GM23248 (cell line): ENCODE data around the gene CLOCK. TPM values are rescaled to one million over a fixed set of nuclear protein-coding genes. Genes with fewer than 3 reads are reported as not detected.

Experiments
- DNase-seq: peaks from one replicate; pipeline ENCODE4 v3.0.0-alpha.2; 2015
- H2AFZ ChIP-seq: fragments of 200-600 bp; sonication (generic); 2 replicates; pipeline ENCODE4 v1.6.1; 2016; ENCODE audit warnings: antibody characterized with exemption
- H3F3A ChIP-seq: fragments of 200-600 bp; sonication (generic); 2 replicates; pipeline ENCODE4 v1.6.1; 2016; ENCODE audit warnings: mild to moderate bottlenecking, antibody characterized with exemption, mixed run types; ENCODE audit not compliant: insufficient read depth
- H3K27ac ChIP-seq: fragments of 200-600 bp; sonication (generic); 2 replicates; pipeline ENCODE4 v1.5.1; 2016; ENCODE audit warnings: mild to moderate bottlenecking
- H3K27me3 ChIP-seq: fragments of 200-600 bp; sonication (generic); replicated peaks from 2 replicates; pipeline ENCODE4 v1.6.1; 2016; ENCODE audit warnings: mild to moderate bottlenecking; ENCODE audit not compliant: insufficient read depth
- H3K36me3 ChIP-seq: fragments of 200-600 bp; sonication (generic); 2 replicates; pipeline ENCODE4 v1.6.1; 2016; ENCODE audit warnings: low read depth, mild to moderate bottlenecking
- H3K4me1 ChIP-seq: fragments of 200-600 bp; sonication (generic); 2 replicates; pipeline ENCODE4 v1.6.1; 2016; ENCODE audit warnings: mild to moderate bottlenecking; ENCODE audit not compliant: insufficient read depth
- H3K4me2 ChIP-seq: fragments of 200-600 bp; sonication (generic); one replicate; pipeline ENCODE4 v1.6.1; 2016; ENCODE audit warnings: mild to moderate bottlenecking; ENCODE audit not compliant: unreplicated experiment
- H3K4me3 ChIP-seq: fragments of 200-600 bp; sonication (generic); 2 replicates; pipeline ENCODE4 v1.5.1; 2016; ENCODE audit warnings: mild to moderate bottlenecking
- H3K79me2 ChIP-seq: fragments of 200-600 bp; sonication (generic); 2 replicates; pipeline ENCODE4 v1.6.1; 2016; ENCODE audit warnings: mild to moderate bottlenecking; ENCODE audit not compliant: insufficient read depth
- H3K9ac ChIP-seq: fragments of 200-600 bp; sonication (generic); 2 replicates; pipeline ENCODE4 v1.6.1; 2016; ENCODE audit warnings: mild to moderate bottlenecking
- H3K9me2 ChIP-seq: fragments of 200-600 bp; sonication (generic); 2 replicates; pipeline ENCODE4 v1.6.1; 2016; ENCODE audit warnings: mixed run types, mild to moderate bottlenecking, moderate library complexity; ENCODE audit not compliant: insufficient read depth
- H3K9me3 ChIP-seq: fragments of 200-600 bp; sonication (generic); one replicate; pipeline ENCODE4 v1.6.1; 2017; ENCODE audit warnings: low read depth
- H4K20me1 ChIP-seq: fragments of 200-600 bp; sonication (generic); 2 replicates; pipeline ENCODE4 v1.6.0; 2016; ENCODE audit not compliant: insufficient read depth
- EZH2 ChIP-seq: fragments of 200-600 bp; sonication (generic); IDR thresholded peaks from 2 replicates; pipeline ENCODE4 v1.6.1; 2018; ENCODE audit warnings: antibody characterized with exemption, mild to moderate bottlenecking; ENCODE audit not compliant: insufficient read depth, poor library complexity, severe bottlenecking
- EZH2phosphoT487 ChIP-seq: fragments of 200-600 bp; sonication (generic); IDR thresholded peaks from 2 replicates; pipeline ENCODE4 v1.6.1; 2018; ENCODE audit warnings: antibody characterized with exemption, moderate library complexity, mild to moderate bottlenecking, low read depth; ENCODE audit not compliant: insufficient read depth
- WGBS, 2 experiments: methylation state at CpG; one replicate each; pipeline ENCODE4 v1.1.6; 2015 to 2017; ENCODE audit warnings: low lambda C conversion rate in 2 of 2, low coverage in 1 of 2; ENCODE audit errors: missing lambda C conversion rate in 2 of 2; 5-methylcytosine and 5-hydroxymethylcytosine counted together
- in situ Hi-C: fragments of 300-500 bp; cut with MboI; formaldehyde crosslinking; loops from 2 replicates; pipeline ENCODE4 v1.15.0; 2020
- polyA plus RNA-seq: library from polyadenylated mRNA; unstranded; fragments of >200 nt; fragmentation: Nextera tagmentation; extraction: Ambion mirVana; gene quantifications from 2 replicates; pipeline ENCODE4 v1.2.1, GENCODE V29; 2016
- total RNA-seq: library from RNA; depleted of rRNA; stranded (reverse); fragments of >200 nt; shearing (Covaris generic); gene quantifications from 2 replicates; pipeline ENCODE4 v1.2.3, GENCODE V29; 2014

The CLOCK gene
- total and polyA plus RNA-seq, 2 experiments from 2014 or later, result 16.5 to 28.0 TPM

DNA sequence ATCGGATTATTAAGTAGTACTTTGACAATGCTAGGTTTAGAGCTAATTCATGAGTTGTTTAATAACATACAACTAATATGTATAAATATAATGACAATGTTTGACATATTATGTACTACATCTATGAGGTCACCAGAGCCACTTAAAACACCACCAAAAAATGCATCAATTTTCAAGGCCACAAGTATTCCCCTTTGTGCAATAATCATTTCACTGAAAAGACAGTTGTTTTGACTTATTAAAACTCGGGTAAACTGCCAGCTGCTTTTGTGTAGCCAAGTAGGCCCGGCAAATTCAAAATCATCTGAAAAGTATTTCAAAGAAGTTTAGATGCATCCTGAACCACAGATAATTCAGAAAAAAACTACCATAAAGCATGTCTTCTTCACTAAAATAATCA, 48.7 kb downstream of the CLOCK start:
- Histone ChIP-seq H3K27ac (no peak overlapping the region), H3K27me3 (no peaks in the 10 kb centered on the region), H4K20me1 (no peaks in the 10 kb centered on the region), H3K4me2 (no peak overlapping the region), H3K9ac (no peak overlapping the region), H3K4me1 (peaks cover 10% of the 10 kb centered on the region), H2AFZ (no peak overlapping the region), H3K79me2 (peaks cover 98% of the 10 kb centered on the region), H3F3A (peaks cover 9% of the 10 kb centered on the region), H3K36me3 (no peaks in the 10 kb centered on the region), H3K9me2 (no peaks in the 10 kb centered on the region), H3K4me3 (no peak overlapping the region), H3K9me3 (no peaks in the 10 kb centered on the region)
- in situ Hi-C loops, result no loop called here
- DNase-seq, result peak; percentile 23
- TF ChIP-seq EZH2phosphoT487, result no peak
- WGBS, 2 experiments, result 14 to 17% methylated on average over 3 of the region's 3 CpGs

DNA sequence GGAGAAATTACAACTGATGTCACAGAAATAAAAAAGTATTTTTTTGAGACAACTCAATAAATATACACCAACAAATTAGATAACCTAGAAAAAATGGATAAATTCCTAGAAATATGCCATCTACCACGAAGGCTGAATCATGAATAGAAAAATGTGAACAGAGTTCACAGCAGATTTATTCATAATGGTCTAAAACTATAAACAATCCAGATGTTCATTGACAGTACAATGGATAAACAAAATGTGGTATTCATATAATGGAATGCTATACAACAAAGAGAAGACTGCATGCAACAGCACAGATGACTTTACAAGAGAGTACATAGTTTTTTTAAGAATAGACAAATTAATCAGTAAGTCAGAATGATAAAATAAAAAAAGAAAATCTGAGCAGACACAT, 55.2 kb downstream of the CLOCK start:
- Histone ChIP-seq H3K4me2 (peak overlapping the region; percentile 41), H3K4me3 (no peak overlapping the region), H3K27ac (no peak overlapping the region), H3K79me2 (peaks cover 82% of the 10 kb centered on the region), H3K9me2 (no peaks in the 10 kb centered on the region), H3F3A (peaks cover 12% of the 10 kb centered on the region; the same call in 1 of the 2 replicates), H3K36me3 (peaks cover 25% of the 10 kb centered on the region), H3K4me1 (peaks cover 15% of the 10 kb centered on the region), H3K9ac (no peak overlapping the region), H4K20me1 (0 out of 2 replicates have a peak, but pooled peaks cover 3% of the 10 kb centered on the region), H3K9me3 (no peaks in the 10 kb centered on the region), H2AFZ (no peak overlapping the region), H3K27me3 (no peaks in the 10 kb centered on the region)
- in situ Hi-C loops, result no loop called here
- WGBS, 2 experiments, result 2 to 4% methylated on average over 1 of the region's 1 CpG
- TF ChIP-seq EZH2phosphoT487 (no peak), EZH2 (no peak)
- peak; percentile 50 for DNase-seq

DNA sequence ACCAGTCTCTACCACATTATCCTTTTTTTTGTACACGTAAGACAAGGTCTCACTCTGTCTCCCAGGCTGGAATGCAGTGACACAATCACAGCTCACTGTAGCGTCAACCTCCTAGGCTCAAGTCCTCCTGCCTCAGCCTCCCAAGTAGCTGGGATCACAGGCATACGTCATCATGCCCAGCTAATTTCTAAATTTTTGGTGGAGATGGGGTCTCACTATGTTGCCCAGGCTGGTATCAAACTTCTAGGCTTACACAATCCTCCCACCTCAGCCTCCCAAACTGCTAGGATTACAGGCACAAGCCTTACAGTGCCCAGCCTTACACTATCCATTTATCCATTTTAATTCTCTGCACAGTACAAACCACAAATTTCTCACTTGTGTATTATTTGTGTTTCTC, 58.0 kb downstream of the CLOCK start:
- H3K36me3 ChIP-seq, result peaks cover 25% of the 10 kb centered on the region
- no peak for DNase-seq
- no peak overlapping the region for H3K4me3 ChIP-seq
- peaks cover 60% of the 10 kb centered on the region for H3K79me2 ChIP-seq
- no peaks in the 10 kb centered on the region for H3K27me3 ChIP-seq
- no peak overlapping the region for H3K9ac ChIP-seq
- no peak overlapping the region for H3K4me2 ChIP-seq
- no peak overlapping the region for H2AFZ ChIP-seq
- 97 to 100% methylated on average over 3 of the region's 3 CpGs for WGBS, 2 experiments
- H3K27ac ChIP-seq, result no peak overlapping the region
- H4K20me1 ChIP-seq, result 0 out of 2 replicates have a peak, but pooled peaks cover 3% of the 10 kb centered on the region
- peaks cover 12% of the 10 kb centered on the region; the same call in 1 of the 2 replicates for H3F3A ChIP-seq
- H3K9me2 ChIP-seq, result no peaks in the 10 kb centered on the region
- H3K4me1 ChIP-seq, result peaks cover 15% of the 10 kb centered on the region
- H3K9me3 ChIP-seq, result no peaks in the 10 kb centered on the region
- TF ChIP-seq EZH2phosphoT487 (no peak), EZH2 (no peak)
- in situ Hi-C loops, result no loop called here

DNA sequence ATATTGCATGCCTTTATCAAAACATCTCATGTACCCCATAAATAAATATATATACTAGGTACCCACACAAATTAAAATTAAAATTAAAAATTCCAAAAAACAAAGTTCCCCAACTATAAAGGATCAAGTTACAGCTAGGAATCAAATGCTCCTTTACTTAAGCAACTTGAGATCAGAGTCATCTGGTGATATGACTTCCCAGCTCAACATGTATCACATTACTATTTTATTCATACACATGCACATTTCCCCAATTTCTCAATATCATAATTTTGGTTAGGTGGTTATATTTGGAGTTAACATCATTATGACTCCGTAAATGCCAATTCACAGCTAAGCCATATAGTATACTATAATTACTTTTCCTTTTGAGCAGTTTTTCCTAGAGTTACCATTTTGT, 60.9 kb downstream of the CLOCK start:
- WGBS, 2 experiments, result 95 to 100% methylated on average over 1 of the region's 1 CpG
- no peak for DNase-seq

More for the DNA sequence above, 60.9 kb downstream of the CLOCK start:
- H3K79me2 ChIP-seq, result peaks cover 31% of the 10 kb centered on the region
- in situ Hi-C loops, result no loop called here
- no peaks in the 10 kb centered on the region for H4K20me1 ChIP-seq
- H3K4me1 ChIP-seq, result peaks cover 3% of the 10 kb centered on the region; the same call in 1 of the 2 replicates
- TF ChIP-seq EZH2phosphoT487, result no peak
- no peak for TF ChIP-seq EZH2
- no peak overlapping the region for H3K4me2 ChIP-seq
- no peak overlapping the region for H3K27ac ChIP-seq
- H3K9ac ChIP-seq, result no peak overlapping the region
- no peak overlapping the region for H2AFZ ChIP-seq
- H3K27me3 ChIP-seq, result no peaks in the 10 kb centered on the region
- no peaks in the 10 kb centered on the region; the same call in 1 of the 2 replicates for H3F3A ChIP-seq
- no peak overlapping the region for H3K4me3 ChIP-seq
- H3K9me3 ChIP-seq, result no peaks in the 10 kb centered on the region
- H3K9me2 ChIP-seq, result no peaks in the 10 kb centered on the region; the same call in 1 of the 2 replicates
- peaks cover 25% of the 10 kb centered on the region for H3K36me3 ChIP-seq
